ENCODE results near the gene CCDC8.
A peak's percentile ranks its signal among the peaks of the same experiment; 100 is the strongest.
"Not testable (repeated sequence)": the region's sequence is repeated elsewhere in the genome, so short reads cannot be mapped to it uniquely, and the experiment has no call there.

CCDC8 gene

GRCh38 chr19:46380690-46381089 lies 32.7 kb downstream of the CCDC8 start:
- DNase-seq = no peak

DNA sequence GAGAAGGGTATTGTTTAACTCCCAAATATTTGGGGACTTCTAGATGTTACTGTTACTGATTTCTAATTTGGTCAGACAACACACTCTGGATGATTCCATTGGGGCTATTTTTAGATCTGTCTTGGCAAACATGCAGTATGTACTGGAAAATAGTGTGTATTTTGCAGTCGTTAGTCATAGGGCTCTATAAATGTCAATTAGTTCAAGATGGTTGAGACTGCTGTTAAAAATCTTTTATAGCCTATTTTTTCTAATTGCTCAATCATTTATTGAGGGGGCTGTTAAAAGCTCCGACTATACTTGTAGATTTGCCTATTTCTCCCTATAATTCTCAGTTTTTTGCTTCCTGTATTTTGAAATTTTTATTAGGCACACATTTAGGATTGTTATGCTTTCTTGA lies 35.1 kb downstream of the CCDC8 start:
- DNase-seq = no peak

GRCh38 chr19:46376241-46377153 lies 36.9 kb downstream of the CCDC8 start:
- DNase-seq = no peak

DNA sequence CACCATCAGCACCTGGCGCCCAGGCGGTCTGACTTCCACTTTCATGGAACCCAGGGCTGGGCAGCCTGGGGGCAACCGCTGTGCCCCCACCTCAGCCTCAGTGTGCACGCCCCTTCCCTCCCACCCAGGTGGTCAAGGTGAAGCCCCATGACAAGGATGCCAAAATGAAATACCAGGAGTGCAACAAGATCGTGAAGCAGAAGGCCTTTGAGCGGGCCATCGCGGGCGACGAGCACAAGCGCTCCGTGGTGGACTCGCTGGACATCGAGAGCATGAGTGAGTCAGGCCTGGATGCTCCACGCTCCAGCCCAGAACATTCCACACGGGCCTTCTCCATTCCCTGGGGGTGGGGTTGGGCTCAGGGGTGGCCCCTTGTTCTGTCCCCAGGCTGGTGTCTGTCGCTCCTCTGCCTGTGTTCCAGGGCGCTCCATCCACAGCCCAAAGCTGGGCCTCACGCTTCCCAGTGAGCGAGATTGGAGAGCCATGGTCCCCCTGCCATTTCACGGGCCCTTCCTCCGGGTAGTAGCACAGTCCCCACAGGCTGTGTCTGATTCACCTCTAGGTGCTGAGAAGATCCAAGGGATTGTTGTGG lies 37.8 kb downstream of the CCDC8 start:
- not testable (repeated sequence) for DNase-seq

DNA sequence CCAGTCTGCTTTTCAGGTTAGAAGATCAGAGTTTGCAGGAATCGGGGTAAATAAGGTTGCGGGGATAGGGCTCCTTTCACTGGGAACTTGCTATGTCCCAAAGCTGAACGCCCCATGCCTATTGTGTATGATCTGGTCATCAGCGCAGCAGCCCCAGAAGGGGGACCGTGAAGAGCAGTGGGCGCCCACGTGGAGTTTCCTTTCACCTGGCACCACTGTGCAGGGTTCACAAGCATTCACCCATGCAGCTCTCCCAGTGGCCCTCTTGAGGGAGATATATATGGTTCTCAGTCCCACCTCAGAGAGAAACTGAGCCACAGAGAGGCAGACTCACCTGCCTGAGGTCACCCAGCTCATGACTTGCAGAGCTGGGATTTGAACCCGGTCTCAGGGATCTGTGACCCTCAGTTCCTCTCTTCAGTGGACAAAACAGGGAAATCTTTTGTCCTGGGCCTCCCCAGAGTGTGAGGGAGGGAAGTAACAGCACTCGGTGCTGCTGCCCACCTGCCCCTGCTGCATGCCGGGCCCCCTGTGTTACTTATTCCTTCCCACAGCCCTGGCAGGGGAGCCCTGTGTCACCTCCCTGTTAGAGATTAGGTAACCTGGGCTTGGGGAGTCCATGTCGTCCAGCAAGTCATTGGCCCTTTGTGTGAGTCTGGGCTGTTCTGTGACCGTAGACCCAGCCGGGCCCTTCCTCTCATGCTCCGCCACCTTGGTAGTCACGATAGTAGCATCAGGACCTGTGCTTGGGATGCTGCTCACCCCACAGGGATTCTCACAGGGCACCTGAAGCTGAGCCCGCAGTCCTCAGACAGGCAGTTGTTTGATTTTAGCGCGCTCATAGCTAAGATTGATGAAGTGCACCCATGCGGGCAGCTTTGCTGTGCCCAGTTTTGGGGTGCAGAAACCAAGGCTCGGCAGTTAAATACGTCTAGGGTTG lies 38.6 kb downstream of the CCDC8 start:
- no peak for DNase-seq

DNA sequence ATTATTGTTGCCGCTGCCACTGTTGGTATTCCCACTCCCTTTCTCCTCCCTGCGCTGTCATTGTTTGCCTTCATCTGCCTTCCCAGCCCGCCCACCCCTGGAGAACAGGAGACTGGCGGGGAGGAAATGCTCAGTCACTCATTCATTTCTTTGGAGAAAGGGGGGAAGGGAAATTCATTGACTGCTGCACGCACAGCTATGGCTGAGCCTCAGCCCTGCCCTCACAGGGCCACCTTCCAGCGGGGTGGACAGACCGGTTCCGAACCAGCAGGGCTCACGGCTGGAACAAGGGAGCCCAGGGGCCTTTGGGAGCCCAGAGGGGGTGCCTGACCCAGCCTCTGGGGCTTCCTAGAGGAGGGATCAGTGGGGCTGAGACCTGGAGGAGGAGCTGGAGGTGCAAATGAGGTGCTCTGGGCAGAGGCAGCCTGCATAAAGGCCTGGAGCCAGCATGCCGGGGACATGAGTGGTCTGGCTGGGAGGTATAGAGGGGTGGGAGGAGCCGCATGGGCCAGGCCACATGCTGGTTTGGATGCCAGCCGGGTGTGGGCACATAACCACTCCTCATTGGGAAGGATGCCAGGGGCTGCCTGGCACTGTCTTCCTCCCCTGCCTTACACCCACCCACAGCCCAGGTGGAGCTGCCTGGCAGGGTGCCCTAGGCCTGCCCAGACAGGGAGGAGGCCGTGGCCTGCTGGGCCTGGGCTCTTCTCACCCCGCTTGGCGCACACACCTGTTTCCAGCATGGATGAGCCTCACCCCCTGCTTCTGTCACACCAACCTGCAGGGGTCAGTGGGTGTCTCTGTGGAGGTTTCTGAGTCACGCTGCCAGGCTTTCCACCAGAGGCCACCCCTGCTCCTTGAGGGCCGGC lies 39.6 kb downstream of the CCDC8 start:
- DNase-seq = no peak

GRCh38 chr19:46372901-46373490 lies 40.4 kb downstream of the CCDC8 start:
- DNase-seq = no peak

DNA sequence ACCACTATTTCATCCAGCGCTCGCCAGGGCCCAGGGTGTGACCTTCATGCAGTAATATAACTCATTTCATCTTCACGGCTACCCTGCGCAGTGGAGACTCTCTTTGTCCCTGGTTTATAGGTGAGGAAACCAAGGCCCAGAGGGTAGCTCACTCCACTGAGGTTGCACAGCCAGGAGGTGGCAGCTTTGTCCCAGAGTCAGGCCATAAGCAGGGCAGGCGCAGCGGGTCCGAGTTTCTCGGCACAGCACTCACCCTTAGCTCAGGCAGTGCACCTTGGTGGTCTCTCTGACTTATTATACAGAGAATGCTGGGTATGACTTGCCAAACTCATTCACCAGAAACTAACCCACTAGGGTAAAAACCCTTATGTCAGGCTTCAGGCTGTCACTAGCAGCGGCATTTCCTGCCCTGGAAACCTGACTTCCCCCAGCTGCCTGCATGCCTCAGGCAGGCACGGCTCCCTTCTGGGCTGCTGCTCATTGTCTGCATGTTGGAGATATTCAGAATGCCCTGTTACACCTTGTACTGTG lies 41.9 kb downstream of the CCDC8 start:
- DNase-seq = peak; percentile 31

DNA sequence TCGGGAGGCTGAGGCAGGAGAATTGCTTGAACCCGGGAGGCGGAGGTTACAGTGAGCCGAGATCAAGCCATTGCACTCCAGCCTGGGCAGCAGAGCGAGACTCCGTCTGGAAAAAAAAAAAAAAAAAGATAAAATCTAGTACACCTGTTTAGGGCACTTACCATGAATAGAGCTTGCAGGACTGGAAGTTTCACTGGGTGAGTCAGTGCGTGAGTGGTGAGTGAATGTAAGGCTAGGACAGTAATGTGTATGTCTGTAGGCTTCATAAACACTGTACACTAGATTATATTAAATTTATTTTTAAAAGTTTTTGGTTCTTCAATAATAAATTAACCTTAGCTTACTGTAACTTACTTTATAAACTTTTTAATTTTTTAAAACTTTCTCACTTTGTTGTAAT lies 43.5 kb downstream of the CCDC8 start:
- no peak for DNase-seq

GRCh38 chr19:46368116-46368515 lies 45.2 kb downstream of the CCDC8 start:
- no peak for DNase-seq

DNA sequence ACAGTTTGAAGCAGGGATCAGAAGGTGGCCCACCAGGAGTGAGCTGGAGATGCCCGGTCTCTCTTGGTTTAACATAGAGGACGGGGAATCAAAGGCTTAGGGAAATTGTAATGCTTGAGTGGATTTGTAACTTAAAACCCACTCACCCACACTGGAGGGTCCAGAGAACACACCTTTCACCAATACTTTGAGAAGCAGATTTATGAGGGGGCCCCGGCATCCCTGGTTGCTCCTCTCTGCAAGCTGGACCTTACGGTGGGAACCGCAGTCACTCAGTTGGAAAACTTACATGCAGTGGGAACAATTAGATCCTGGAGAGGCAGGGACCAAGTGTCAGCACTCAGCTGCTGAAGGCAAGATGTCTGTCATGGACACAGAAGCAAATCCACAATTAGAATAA lies 45.9 kb downstream of the CCDC8 start:
- no peak for DNase-seq

GRCh38 chr19:46366620-46367292 lies 46.6 kb downstream of the CCDC8 start:
- DNase-seq = no peak

- no peak for DNase-seq
These were observed 47.8 kb downstream of the CCDC8 start for GRCh38 chr19:46365561-46365960.

DNA sequence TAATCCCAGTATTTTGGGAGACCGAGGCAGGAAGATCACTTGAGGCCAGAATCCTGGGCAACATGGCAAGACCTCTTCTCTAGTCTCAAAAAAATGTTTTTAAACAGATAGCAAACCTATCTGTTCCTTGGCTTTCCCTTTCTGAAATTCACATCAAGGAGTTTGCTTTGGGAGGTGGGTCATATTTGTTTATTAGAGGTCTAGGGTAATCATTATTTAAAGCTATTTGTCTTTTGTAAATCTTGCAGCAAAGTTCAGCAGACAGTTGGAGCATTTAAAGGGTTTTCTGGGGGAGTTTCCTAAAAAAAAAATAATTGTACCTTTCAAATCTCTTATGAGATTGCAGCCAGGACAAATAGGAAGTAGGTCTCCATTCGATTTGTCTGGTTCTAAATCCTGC lies 49.0 kb downstream of the CCDC8 start:
- DNase-seq = no peak

- DNase-seq = no peak
These were observed 51.4 kb downstream of the CCDC8 start for GRCh38 chr19:46361915-46362314.
